Ovary (tissue), 9 donors: ENCODE data around the gene PTH1R. TPM values are rescaled to one million over a fixed set of nuclear protein-coding genes. Genes with fewer than 3 reads are reported as not detected.

Source experiments
- DNase-seq, 5 donors: peaks; one replicate each; pipeline ENCODE4 v3.0.0-alpha.2; 2019 to 2020
- H3K27ac ChIP-seq, 2 donors: fragments of 200-600 bp; one replicate each; pipeline versions ENCODE4 v1.5.1 to v1.8.0; 2019 to 2022
- H3K27me3 ChIP-seq: fragments of 200-600 bp; one replicate; pipeline ENCODE4 v1.8.0; 2022
- H3K36me3 ChIP-seq: fragments of 200-600 bp; sonication (generic); one replicate; pipeline ENCODE4 v1.5.1; 2019
- H3K4me1 ChIP-seq: one replicate; pipeline ENCODE4 v1.8.1; 2013; ENCODE audit warnings: mild to moderate bottlenecking, moderate library complexity; ENCODE audit not compliant: insufficient read depth
- H3K4me3 ChIP-seq: fragments of 200-600 bp; sonication (generic); one replicate; pipeline ENCODE4 v1.5.1; 2017
- H3K9me3 ChIP-seq, 2 donors: fragments of 200-600 bp in 1 of 2; sonication (generic) in 1 of 2; one replicate each; pipeline versions ENCODE4 v1.5.1 to v1.8.1; 2013 to 2019; ENCODE audit warnings: mild to moderate bottlenecking in 1 of 2, moderate library complexity in 1 of 2
- EP300 ChIP-seq: sonication (generic); formaldehyde crosslinking; IDR thresholded peaks from one replicate; pipeline ENCODE4 v1.6.1; 2017; ENCODE audit warnings: antibody characterized with exemption
- POLR2A ChIP-seq: fragments of 450-650 bp; IDR thresholded peaks from one replicate; pipeline ENCODE4 v1.6.1; 2017; ENCODE audit warnings: antibody characterized with exemption, mild to moderate bottlenecking, moderate library complexity
- WGBS, 3 donors: extraction: QIAGEN DNeasy Blood & Tissue Kit in 1 of 3; methylation state at CpG; one replicate each; pipeline versions ENCODE4 v1.1.5 to v1.1.7; 2013 to 2017; 5-methylcytosine and 5-hydroxymethylcytosine counted together
- intact Hi-C, 4 donors: fragments of 100-400 bp; cut with DNase I; formaldehyde crosslinking; loops; one replicate each; pipeline versions ENCODE4 v1.11.0 to v1.15.1; 2022 to 2023
- polyA plus RNA-seq, 2 donors: library from polyadenylated mRNA; stranded (reverse); fragments of 200-250 nt in 1 of 2; fragments of 350-450 nt in 1 of 2; fragmentation: Illumina TruSeq in 1 of 2; extraction: RNeasy Lipid Tissue Mini Kit (QIAGEN cat#74804) in 1 of 2; gene quantifications; one replicate each; pipeline ENCODE4 v1.2.3, GENCODE V29; 2013 to 2014
- total RNA-seq, 7 donors: library from RNA; depleted of rRNA in 2 of 7; stranded (reverse); fragments of >200 nt in 2 of 7; fragmentation: NEBNext Ultra II Directional in 3 of 7; extraction: Animal tissue kit (Norgen Biotek cat#: 25700) in 3 of 7; gene quantifications; one replicate each; pipeline versions ENCODE4 v1.1.0 to v1.2.4, GENCODE V29; 2016 to 2023
- TF ChIP-seq, protein P1 (sequence below), 3 donors: fragments of 450-650 bp in 2 of 3; fragments of 200-600 bp in 1 of 3; IDR thresholded peaks; one replicate each; pipeline versions ENCODE4 v1.5.1 to v1.8.0; 2016 to 2022; ENCODE audit warnings: antibody characterized with exemption in 3 of 3, mild to moderate bottlenecking in 1 of 3
- donor health status: DM: no; HTN: no; CAD: no; lungs with moderate emphysema.
- donor health status: DM: no; HTN: no; CAD: no.
- donor health status: Bipolar disorder and iron deficiency.
- donor health status: DM: yes; HTN: yes; CAD: no.
- donor health status: DM: no; HTN: no; CAD: no.
- donor health status: DM: yes; HTN: yes; CAD: no.

The PTH1R gene
- total and polyA plus RNA-seq, 9 donors: 3.8 to 23.9 (median 12.3) TPM

DNA sequence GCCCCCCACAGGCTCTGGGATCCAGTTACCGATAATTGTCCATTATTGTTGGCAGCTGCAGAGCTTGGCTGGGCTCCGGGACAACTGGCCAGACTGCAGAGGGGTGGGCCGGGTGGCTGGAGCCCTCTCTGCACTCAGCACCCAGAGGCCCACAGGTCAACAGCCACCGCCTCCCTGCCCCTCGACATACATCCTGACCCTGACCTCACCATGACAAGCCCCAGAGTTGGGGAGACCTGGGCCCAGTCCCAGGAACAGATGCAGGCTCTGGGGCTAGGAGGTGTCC, 22.4 kb downstream of the PTH1R start:
- H3K4me3 ChIP-seq: no peak overlapping the region
- no peaks in the 10 kb centered on the region for H3K9me3 ChIP-seq
- WGBS, 3 donors: 51 to 80% (median 71%) methylated on average over 5 of the region's 5 CpGs
- DNase-seq: peak in 1 of 5 donors; percentile 37
- TF ChIP-seq, protein P1, sequence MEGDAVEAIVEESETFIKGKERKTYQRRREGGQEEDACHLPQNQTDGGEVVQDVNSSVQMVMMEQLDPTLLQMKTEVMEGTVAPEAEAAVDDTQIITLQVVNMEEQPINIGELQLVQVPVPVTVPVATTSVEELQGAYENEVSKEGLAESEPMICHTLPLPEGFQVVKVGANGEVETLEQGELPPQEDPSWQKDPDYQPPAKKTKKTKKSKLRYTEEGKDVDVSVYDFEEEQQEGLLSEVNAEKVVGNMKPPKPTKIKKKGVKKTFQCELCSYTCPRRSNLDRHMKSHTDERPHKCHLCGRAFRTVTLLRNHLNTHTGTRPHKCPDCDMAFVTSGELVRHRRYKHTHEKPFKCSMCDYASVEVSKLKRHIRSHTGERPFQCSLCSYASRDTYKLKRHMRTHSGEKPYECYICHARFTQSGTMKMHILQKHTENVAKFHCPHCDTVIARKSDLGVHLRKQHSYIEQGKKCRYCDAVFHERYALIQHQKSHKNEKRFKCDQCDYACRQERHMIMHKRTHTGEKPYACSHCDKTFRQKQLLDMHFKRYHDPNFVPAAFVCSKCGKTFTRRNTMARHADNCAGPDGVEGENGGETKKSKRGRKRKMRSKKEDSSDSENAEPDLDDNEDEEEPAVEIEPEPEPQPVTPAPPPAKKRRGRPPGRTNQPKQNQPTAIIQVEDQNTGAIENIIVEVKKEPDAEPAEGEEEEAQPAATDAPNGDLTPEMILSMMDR (IDR thresholded peaks at IDR 0.05): no peak
- no peak for TF ChIP-seq POLR2A
- no peak for TF ChIP-seq EP300
- peaks cover 2% of the 10 kb centered on the region for H3K4me1 ChIP-seq
- no peaks in the 10 kb centered on the region for H3K27me3 ChIP-seq
- no peak overlapping the region for H3K27ac ChIP-seq
- intact Hi-C loops: loop anchor here in 1 of 4 donors (5.0 kb wide), 1 partner anchor 33 kb away; no protein-coding TSS in a partner anchor
- no peaks in the 10 kb centered on the region for H3K36me3 ChIP-seq

DNA sequence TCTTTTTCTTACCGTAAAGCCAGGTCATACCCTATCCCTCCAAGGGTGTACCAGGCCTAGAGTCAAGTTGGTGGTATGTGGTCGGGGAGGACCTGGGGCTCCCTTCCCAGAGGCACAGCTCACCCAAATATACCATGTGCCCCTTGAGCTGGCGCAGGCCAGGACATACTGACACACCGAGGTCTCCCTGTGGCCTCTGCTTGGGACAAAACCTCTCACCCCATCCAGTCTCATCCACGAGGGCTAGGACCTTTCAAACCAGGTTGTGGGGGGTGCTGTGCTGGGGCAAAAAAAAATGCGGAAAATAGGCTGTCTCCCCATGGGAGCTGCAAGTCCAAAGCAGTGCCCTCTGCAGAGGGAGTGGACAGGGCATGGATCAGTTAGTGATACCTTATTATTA, 22.8 kb downstream of the PTH1R start:
- H3K27ac ChIP-seq: no peak overlapping the region
- no peaks in the 10 kb centered on the region for H3K36me3 ChIP-seq
- TF ChIP-seq EP300 (no peak), POLR2A (no peak)
- TF ChIP-seq, protein P1 (IDR thresholded peaks at IDR 0.05): no peak
- DNase-seq: peak in 1 of 5 donors; percentile 23
- H3K9me3 ChIP-seq: no peaks in the 10 kb centered on the region
- no peaks in the 10 kb centered on the region for H3K27me3 ChIP-seq
- 88 to 93% (median 93%) methylated on average over 6 of the region's 6 CpGs for WGBS, 3 donors
- H3K4me3 ChIP-seq: no peak overlapping the region
- intact Hi-C loops: loop anchor here in 1 of 4 donors (5.0 kb wide), 1 partner anchor 33 kb away; no protein-coding TSS in a partner anchor
- H3K4me1 ChIP-seq: peaks cover 2% of the 10 kb centered on the region

DNA sequence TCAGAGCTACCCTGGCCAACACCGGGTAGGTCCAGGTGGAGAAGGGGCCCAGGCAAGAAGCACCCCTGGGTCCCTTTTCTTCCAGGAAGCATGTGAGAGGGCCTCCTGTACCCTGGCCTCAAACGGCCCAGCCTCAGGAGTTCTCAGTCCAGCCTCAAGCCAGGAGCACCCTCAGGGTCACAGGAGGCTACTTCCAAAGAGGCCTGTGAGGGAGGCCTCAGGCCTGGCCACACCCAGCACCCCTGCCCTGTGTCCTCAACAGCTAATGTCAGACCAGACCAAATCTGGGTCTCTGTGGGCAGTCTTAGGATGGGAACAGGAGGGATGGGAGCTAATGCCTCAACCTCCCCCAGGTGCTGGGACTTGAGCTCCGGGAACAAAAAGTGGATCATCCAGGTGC, 23.5 kb downstream of the PTH1R start:
- TF ChIP-seq EP300 (no peak), POLR2A (no peak)
- TF ChIP-seq, protein P1 (IDR thresholded peaks at IDR 0.05): no peak
- Histone ChIP-seq H3K4me3 (no peak overlapping the region), H3K9me3 (no peaks in the 10 kb centered on the region), H3K36me3 (no peaks in the 10 kb centered on the region), H3K27me3 (no peaks in the 10 kb centered on the region), H3K4me1 (peaks cover 2% of the 10 kb centered on the region), H3K27ac (no peak overlapping the region)
- intact Hi-C loops: loop anchor here in 1 of 4 donors (5.0 kb wide), 1 partner anchor 34 kb away; no protein-coding TSS in a partner anchor
- WGBS, 3 donors: 78 to 79% (median 79%) methylated on average over 3 of the region's 3 CpGs
- peak in 1 of 5 donors; percentile 11 for DNase-seq

DNA sequence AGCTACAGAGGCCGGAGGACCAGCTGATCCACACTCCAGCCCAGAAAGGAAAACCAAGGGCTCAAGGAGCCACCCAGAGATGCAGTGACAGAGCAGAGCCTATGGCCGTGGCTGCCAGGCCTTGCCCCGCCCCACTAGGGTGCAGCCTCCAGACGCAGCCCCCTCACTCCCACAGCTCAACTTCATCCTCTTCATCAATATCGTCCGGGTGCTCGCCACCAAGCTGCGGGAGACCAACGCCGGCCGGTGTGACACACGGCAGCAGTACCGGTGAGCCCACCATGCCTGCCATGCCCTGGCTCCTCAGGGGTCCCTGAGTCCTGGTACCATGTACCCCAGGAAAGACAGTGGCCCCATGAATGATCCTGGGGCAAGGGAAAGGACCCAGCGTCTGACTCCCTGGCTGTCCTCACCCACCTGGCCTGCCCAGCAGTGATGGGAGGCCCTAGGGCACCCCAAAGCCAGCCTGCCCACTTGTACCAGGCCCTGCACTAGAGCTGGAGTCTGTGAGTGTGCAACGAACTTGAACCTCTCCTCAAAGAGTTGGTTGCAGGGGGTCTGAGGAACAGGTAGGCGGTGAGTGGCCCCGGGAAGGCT, 24.2 kb downstream of the PTH1R start:
- Histone ChIP-seq H3K36me3 (no peaks in the 10 kb centered on the region), H3K4me1 (peaks cover 2% of the 10 kb centered on the region), H3K27ac (no peak overlapping the region), H3K9me3 (no peaks in the 10 kb centered on the region), H3K27me3 (no peaks in the 10 kb centered on the region), H3K4me3 (no peak overlapping the region)
- intact Hi-C loops: loop anchor here in 1 of 4 donors (5.0 kb wide), 1 partner anchor 34 kb away; no protein-coding TSS in a partner anchor
- TF ChIP-seq, protein P1 (IDR thresholded peaks at IDR 0.05): no peak
- TF ChIP-seq EP300: no peak
- no peak for TF ChIP-seq POLR2A
- DNase-seq: peak in 1 of 5 donors; percentile 31
- WGBS, 3 donors: 90 to 93% (median 93%) methylated on average over 17 of the region's 17 CpGs
